Suppressor macrophage treated with lipopolysaccharide for 4 hours (primary cell): ENCODE data around the gene PIP4K2B.
"Not testable (repeated sequence)": the region's sequence is repeated elsewhere in the genome, so short reads cannot be mapped to it uniquely, and the experiment has no call there.

ENCODE experiments used
- DNase-seq: peaks from one replicate; pipeline ENCODE4 v3.0.0-alpha.2; 2020

Gene PIP4K2B

GRCh38 chr17:38799501-38800236 is at the start of gene PIP4K2B:
PIP4K2B (minus strand) TSS chr17:38799556; CDS start chr17:38799424, 132 bp downstream.
- DNase-seq: peak; percentile 97

GRCh38 chr17:38848557-38848891 is 49.2 kb upstream of the PIP4K2B start:
- no peak for DNase-seq

GRCh38 chr17:38844261-38844757 is 45.0 kb upstream of the PIP4K2B start:
- DNase-seq: no peak

GRCh38 chr17:38825762-38826247 is 26.4 kb upstream of the PIP4K2B start:
- DNase-seq: no peak

GRCh38 chr17:38824899-38825761 is 25.8 kb upstream of the PIP4K2B start, which contains the start of gene CWC25:
CWC25 (minus strand) TSS chr17:38825321; CDS start chr17:38825183, 138 bp downstream.
- DNase-seq: peak; percentile 97

- DNase-seq: no peak
These were observed 16.3 kb upstream of the PIP4K2B start for GRCh38 chr17:38815576-38816193.

GRCh38 chr17:38809828-38810227 is 10.5 kb upstream of the PIP4K2B start:
- no peak for DNase-seq

GRCh38 chr17:38800237-38800760 is 943 bp upstream of the PIP4K2B start:
- no peak for DNase-seq

- DNase-seq: peak; percentile 35
These were observed 499 bp downstream of the PIP4K2B start for GRCh38 chr17:38798614-38799500.

- DNase-seq: no peak
These were observed 1.5 kb downstream of the PIP4K2B start for GRCh38 chr17:38797828-38798227.

- peak; percentile 27 for DNase-seq
These were observed 2.2 kb downstream of the PIP4K2B start for GRCh38 chr17:38797158-38797490.

GRCh38 chr17:38796451-38797157 is 2.8 kb downstream of the PIP4K2B start:
- no peak for DNase-seq

GRCh38 chr17:38794221-38794620 is 5.1 kb downstream of the PIP4K2B start:
- no peak for DNase-seq

GRCh38 chr17:38791162-38791561 is 8.2 kb downstream of the PIP4K2B start:
- DNase-seq: no peak

GRCh38 chr17:38790148-38790707 is 9.1 kb downstream of the PIP4K2B start:
- not testable (repeated sequence) for DNase-seq

GRCh38 chr17:38789185-38789584 is 10.2 kb downstream of the PIP4K2B start:
- no peak for DNase-seq

- DNase-seq: not testable (repeated sequence)
These were observed 11.4 kb downstream of the PIP4K2B start for GRCh38 chr17:38787999-38788398.

GRCh38 chr17:38786372-38786771 is 13.0 kb downstream of the PIP4K2B start:
- DNase-seq: no peak

- DNase-seq: no peak
These were observed 16.1 kb downstream of the PIP4K2B start for GRCh38 chr17:38783227-38783626.

GRCh38 chr17:38779965-38780752 is 19.2 kb downstream of the PIP4K2B start:
- no peak for DNase-seq
